ENCODE results near the gene AMPD2.

Gene AMPD2

GRCh38 chr1:109619576-109620400 is at the start of gene AMPD2, which contains the start of gene GNAT2:
Gene AMPD2 (plus strand): TSS chr1:109619837. CDS start chr1:109621176, 1,339 bp downstream.
Gene GNAT2 (minus strand): TSS chr1:109619616. CDS start chr1:109612870, 6,746 bp downstream.
- in situ Hi-C loops (cut with MboI; ENCODE audit: low sequenced_read_pairs), result no loop called here

- in situ Hi-C loops (cut with MboI; ENCODE audit: low sequenced_read_pairs), result no loop called here
Observed at GRCh38 chr1:109570414-109570813, 49.2 kb upstream of the AMPD2 start.

GRCh38 chr1:109573785-109574184 is 45.9 kb upstream of the AMPD2 start:
- in situ Hi-C loops (cut with MboI; ENCODE audit: low sequenced_read_pairs), result no loop called here

GRCh38 chr1:109578947-109579443 is 40.6 kb upstream of the AMPD2 start:
- in situ Hi-C loops (cut with MboI; ENCODE audit: low sequenced_read_pairs), result no loop called here

GRCh38 chr1:109579491-109579890 is 40.1 kb upstream of the AMPD2 start:
- in situ Hi-C loops (cut with MboI; ENCODE audit: low sequenced_read_pairs), result no loop called here

- in situ Hi-C loops (cut with MboI; ENCODE audit: low sequenced_read_pairs), result no loop called here
Observed at GRCh38 chr1:109582021-109582420, 37.6 kb upstream of the AMPD2 start.

- in situ Hi-C loops (cut with MboI; ENCODE audit: low sequenced_read_pairs), result no loop called here
Observed at GRCh38 chr1:109584766-109585165, 34.9 kb upstream of the AMPD2 start.

- in situ Hi-C loops (cut with MboI; ENCODE audit: low sequenced_read_pairs), result no loop called here
Observed at GRCh38 chr1:109586055-109586454, 33.6 kb upstream of the AMPD2 start.

- in situ Hi-C loops (cut with MboI; ENCODE audit: low sequenced_read_pairs), result no loop called here
Observed at GRCh38 chr1:109589177-109589576, 30.5 kb upstream of the AMPD2 start.

GRCh38 chr1:109589679-109590078 is 30.0 kb upstream of the AMPD2 start:
- in situ Hi-C loops (cut with MboI; ENCODE audit: low sequenced_read_pairs), result no loop called here

GRCh38 chr1:109592916-109593315 is 26.7 kb upstream of the AMPD2 start:
- in situ Hi-C loops (cut with MboI; ENCODE audit: low sequenced_read_pairs), result no loop called here

- in situ Hi-C loops (cut with MboI; ENCODE audit: low sequenced_read_pairs), result no loop called here
Observed at GRCh38 chr1:109595531-109595930, 24.1 kb upstream of the AMPD2 start.

- in situ Hi-C loops (cut with MboI; ENCODE audit: low sequenced_read_pairs), result no loop called here
Observed at GRCh38 chr1:109598156-109598555, 21.5 kb upstream of the AMPD2 start.

GRCh38 chr1:109598655-109599054 is 21.0 kb upstream of the AMPD2 start:
- in situ Hi-C loops (cut with MboI; ENCODE audit: low sequenced_read_pairs), result no loop called here

- in situ Hi-C loops (cut with MboI; ENCODE audit: low sequenced_read_pairs), result no loop called here
Observed at GRCh38 chr1:109603229-109603628, 16.4 kb upstream of the AMPD2 start.

GRCh38 chr1:109605381-109605780 is 14.3 kb upstream of the AMPD2 start:
- in situ Hi-C loops (cut with MboI; ENCODE audit: low sequenced_read_pairs), result no loop called here

- in situ Hi-C loops (cut with MboI; ENCODE audit: low sequenced_read_pairs), result no loop called here
Observed at GRCh38 chr1:109609881-109610280, 9.8 kb upstream of the AMPD2 start.

- in situ Hi-C loops (cut with MboI; ENCODE audit: low sequenced_read_pairs), result no loop called here
Observed at GRCh38 chr1:109610609-109611307, 8.9 kb upstream of the AMPD2 start.

GRCh38 chr1:109611308-109611990 is 8.2 kb upstream of the AMPD2 start:
- in situ Hi-C loops (cut with MboI; ENCODE audit: low sequenced_read_pairs), result no loop called here

- in situ Hi-C loops (cut with MboI; ENCODE audit: low sequenced_read_pairs), result no loop called here
Observed at GRCh38 chr1:109613361-109614147, 6.1 kb upstream of the AMPD2 start.

GRCh38 chr1:109615879-109616278 is 3.8 kb upstream of the AMPD2 start:
- in situ Hi-C loops (cut with MboI; ENCODE audit: low sequenced_read_pairs), result no loop called here
